ENCODE data around the gene PCCB.

Gene PCCB

GRCh38 chr3:136377508-136377907 is 127.4 kb downstream of the PCCB start:
- FAIRE-seq (no peak), DNase-seq (ENCODE audit: extremely low spot score, insufficient read length, low read depth) (no peak)

- no peak for FAIRE-seq
Measured at GRCh38 chr3:136378011-136378410, 127.9 kb downstream of the PCCB start.

More at GRCh38 chr3:136378011-136378410, 127.9 kb downstream of the PCCB start:
- no peak for DNase-seq (ENCODE audit: extremely low spot score, insufficient read length, low read depth)
